Measurements from ENCODE around the gene NIBAN1. TPM values are rescaled to one million over a fixed set of nuclear protein-coding genes. Genes with fewer than 3 reads are reported as not detected.

Gene NIBAN1
- total and polyA plus RNA-seq, 2 of the 8 experiments (the other 6 are each of a cell fraction or from before 2014, with no cell fraction given): 5.7 to 15.2 TPM

- no peak overlapping the region for H4K5ac ChIP-seq (ENCODE audit: insufficient read length, low read depth, low read length)
- H3K79me1 ChIP-seq (ENCODE audit: low read depth, low read length): no peaks in the 10 kb centered on the region
- no peaks in the 10 kb centered on the region for H3K9me3 ChIP-seq (ENCODE audit: insufficient read depth in 2 of 2, low read depth in 1 of 2, low read length in 1 of 2)
- H2AFZ ChIP-seq (ENCODE audit: low read length): 0 out of 2 replicates have a peak overlapping the region, but pooled peaks have one; percentile 18
- peak in 1 of 2 experiments; percentile 75 for DNase-seq (ENCODE audit: low read depth in 1 of 2, low spot score in 2 of 2)
- H3K56ac ChIP-seq (replicated peaks; ENCODE audit: insufficient read length, low read depth, low read length): no peak overlapping the region
- H4K8ac ChIP-seq (ENCODE audit: extremely low read depth, insufficient read depth, low read length): no peak overlapping the region
- POLR2A ChIA-PET (ENCODE audit: partially characterized antibody): interaction anchor here (0.6 to 1.3 kb wide), 3 partner anchors 8 to 13 kb away, joined by 3 to 6 read pairs (median 3); partner anchors contain the start of gene NIBAN1
- TF ChIP-seq TEAD4 (IDR thresholded peaks at IDR 0.05; ENCODE audit: low read depth, low read length): no peak
- no peak for TF ChIP-seq ASH2L (IDR thresholded peaks at IDR 0.05; ENCODE audit: low read length)
- peak; percentile 88 to 94 for TF ChIP-seq RAD21 (IDR thresholded peaks at IDR 0.05 in 1 of 2, conservative IDR thresholded peaks at IDR 0.05 in 1 of 2; ENCODE audit: low read depth in 2 of 2, low read length in 2 of 2)
- TF ChIP-seq CTCF (IDR thresholded peaks at IDR 0.05; ENCODE audit: control extremely low read depth in 1 of 3, insufficient read depth in 1 of 3, low read depth in 1 of 3, low read length in 3 of 3): peak; percentile 74 to 82 (median 80)
- 0 out of 2 replicates have a peak, but pooled peaks have one; percentile 26 for TF ChIP-seq CREB1 (IDR thresholded peaks at IDR 0.05)
- CTCF ChIA-PET (ENCODE audit: partially characterized antibody): interaction anchor here (0.7 to 6.9 kb wide), 21 partner anchors 7 to 193 kb away, joined by 3 to 99 read pairs (median 4); partner anchors contain the start of gene NIBAN1
- H3K27ac ChIP-seq (ENCODE audit: low read depth, low read length): no peak overlapping the region
- peaks cover 0 to 2% of the 10 kb centered on the region in 2 experiments for H4K20me1 ChIP-seq (replicated peaks in 1 of 2; ENCODE audit: control insufficient read depth in 1 of 2, insufficient read depth in 2 of 2, low read length in 2 of 2)
- H2AK5ac ChIP-seq (ENCODE audit: low read depth, low read length): no peak overlapping the region
- no peak overlapping the region for H3K4me3 ChIP-seq (ENCODE audit: extremely low read depth in 1 of 4, insufficient read depth in 2 of 4, low read depth in 3 of 4, low read length in 4 of 4)
- no peak overlapping the region for H3K14ac ChIP-seq (ENCODE audit: insufficient read length)
- no peaks in the 10 kb centered on the region for H3K36me3 ChIP-seq (ENCODE audit: control insufficient read depth in 2 of 4, insufficient read depth in 4 of 4, low read length in 3 of 4)
- no peak overlapping the region for H2BK12ac ChIP-seq (ENCODE audit: low read depth, low read length)
- no peaks in the 10 kb centered on the region for H3K4me1 ChIP-seq (replicated peaks in 1 of 4; ENCODE audit: control insufficient read depth in 3 of 4, insufficient read depth in 4 of 4, low read length in 3 of 4)
- H3K4me2 ChIP-seq (ENCODE audit: insufficient read depth in 1 of 2, low read depth in 2 of 2, low read length in 2 of 2): no peak overlapping the region
- H3K27me3 ChIP-seq (replicated peaks in 1 of 4; ENCODE audit: control insufficient read depth in 3 of 4, extremely low read depth in 1 of 4, insufficient read depth in 3 of 4, low read length in 3 of 4): no peaks in the 10 kb centered on the region
- no peak overlapping the region for H4K91ac ChIP-seq (replicated peaks; ENCODE audit: insufficient read length, low read length)
- no peak overlapping the region for H3K4ac ChIP-seq (replicated peaks; ENCODE audit: insufficient read length, low read depth, low read length)
- no peak overlapping the region for H3K18ac ChIP-seq (ENCODE audit: extremely low read depth, low read length)
- no peak overlapping the region for H2BK5ac ChIP-seq (ENCODE audit: low read depth, low read length)
- no peaks in the 10 kb centered on the region for H3K23me2 ChIP-seq (ENCODE audit: low read depth, low read length)
- H3K23ac ChIP-seq (ENCODE audit: insufficient read length): no peak overlapping the region
- no peaks in the 10 kb centered on the region for H3K79me2 ChIP-seq (ENCODE audit: control insufficient read depth in 1 of 2, insufficient read depth in 2 of 2, low read length in 2 of 2)
- peak; percentile 95 for FAIRE-seq
- 62% methylated on average over 14 of the region's 14 CpGs; no CpG with 5 or more reads in 1 of the 2 experiments for WGBS, 2 experiments (ENCODE audit: extremely low coverage in 1 of 2, insufficient coverage in 1 of 2, insufficient read length in 1 of 2, insufficient replicate concordance in 2 of 2, low coverage in 1 of 2, low lambda C conversion rate in 2 of 2, missing lambda C conversion rate in 1 of 2)
- no peak overlapping the region for H2BK20ac ChIP-seq (ENCODE audit: low read length)
- no peak overlapping the region for H2BK120ac ChIP-seq (replicated peaks; ENCODE audit: low read depth, low read length)
- no peak overlapping the region for H2BK15ac ChIP-seq (ENCODE audit: low read length)
- H3K9ac ChIP-seq (replicated peaks in 1 of 4; ENCODE audit: extremely low read depth in 1 of 4, low read depth in 3 of 4, low read length in 3 of 4): no peak overlapping the region
Observed at GRCh38 chr1:184982002-184982954, 8.0 kb upstream of the NIBAN1 start.
